MM.1S (cell line): ENCODE measurements around the gene RASL10A.

ENCODE experiments used
- DNase-seq: peaks from one replicate; pipeline ENCODE4 v3.0.0-alpha.2; 2015
- H2AFZ ChIP-seq: fragments of 300-600 bp; sonication (generic); 2 replicates; pipeline ENCODE4 v1.6.0; 2016; ENCODE audit warnings: antibody characterized with exemption, low read length
- H3F3A ChIP-seq: fragments of 300-600 bp; sonication (generic); 2 replicates; pipeline ENCODE4 v1.6.1; 2016; ENCODE audit warnings: mild to moderate bottlenecking, antibody characterized with exemption, low read length, moderate library complexity, mixed read lengths; ENCODE audit not compliant: insufficient read depth
- H3K27ac ChIP-seq: fragments of 300-600 bp; sonication (generic); 2 replicates; pipeline ENCODE4 v1.5.1; 2016; ENCODE audit warnings: mild to moderate bottlenecking, low read length
- H3K27me3 ChIP-seq: fragments of 300-600 bp; sonication (generic); replicated peaks from 2 replicates; pipeline ENCODE4 v1.6.0; 2016; ENCODE audit warnings: low read length; ENCODE audit not compliant: insufficient read depth
- H3K36me3 ChIP-seq: fragments of 300-600 bp; sonication (generic); replicated peaks from 2 replicates; pipeline ENCODE4 v1.6.1; 2016; ENCODE audit warnings: mild to moderate bottlenecking, low read length, mixed read lengths; ENCODE audit not compliant: insufficient read depth
- H3K4me1 ChIP-seq: fragments of 300-600 bp; sonication (generic); 2 replicates; pipeline ENCODE4 v1.6.1; 2016; ENCODE audit warnings: low read length, mixed read lengths
- H3K4me2 ChIP-seq: fragments of 300-600 bp; sonication (generic); 2 replicates; pipeline ENCODE4 v1.6.0; 2016; ENCODE audit warnings: low read depth, low read length
- H3K4me3 ChIP-seq: fragments of 300-600 bp; sonication (generic); 2 replicates; pipeline ENCODE4 v1.5.1; 2016; ENCODE audit warnings: low read length, mixed read lengths
- H3K79me2 ChIP-seq: fragments of 300-600 bp; sonication (generic); 2 replicates; pipeline ENCODE4 v1.6.1; 2016; ENCODE audit warnings: mixed run types, low read length, mixed read lengths
- H3K9ac ChIP-seq: fragments of 300-600 bp; sonication (generic); 2 replicates; pipeline ENCODE4 v1.6.1; 2016; ENCODE audit warnings: low read length, mixed read lengths
- H3K9me2 ChIP-seq: fragments of 300-600 bp; sonication (generic); replicated peaks from 2 replicates; pipeline ENCODE4 v1.6.1; 2016; ENCODE audit warnings: mild to moderate bottlenecking, low read length, mixed read lengths; ENCODE audit not compliant: insufficient read depth
- H3K9me3 ChIP-seq: fragments of 300-600 bp; sonication (generic); replicated peaks from 2 replicates; pipeline ENCODE4 v1.6.1; 2016; ENCODE audit warnings: mild to moderate bottlenecking, low read length, mixed read lengths; ENCODE audit not compliant: insufficient read depth
- H4K20me1 ChIP-seq: fragments of 300-600 bp; sonication (generic); 2 replicates; pipeline ENCODE4 v1.6.1; 2016; ENCODE audit warnings: mild to moderate bottlenecking, low read length, moderate library complexity, mixed read lengths; ENCODE audit not compliant: insufficient read depth
- CTCF ChIP-seq: fragments of 300-600 bp; sonication (generic); IDR thresholded peaks from 2 replicates; pipeline ENCODE4 v1.5.1; 2016; ENCODE audit warnings: antibody characterized with exemption, low read length, mixed read lengths
- EZH2 ChIP-seq: fragments of 300-600 bp; sonication (generic); optimal IDR thresholded peaks from 2 replicates; pipeline ENCODE3; 2017; ENCODE audit warnings: low read depth, mild to moderate bottlenecking, antibody characterized with exemption, low read length, mixed read lengths
- EZH2phosphoT487 ChIP-seq: fragments of 300-600 bp; sonication (generic); IDR thresholded peaks from 2 replicates; pipeline ENCODE4 v1.6.1; 2018; ENCODE audit warnings: antibody characterized with exemption, low read length

RASL10A gene

GRCh38 chr22:29327089-29327764 is 11.7 kb upstream of the RASL10A start:
- Histone ChIP-seq H2AFZ (no peak overlapping the region), H3K79me2 (no peaks in the 10 kb centered on the region), H3K27me3 (no peaks in the 10 kb centered on the region), H3K27ac (no peak overlapping the region), H3K4me2 (no peak overlapping the region), H3K9me2 (no peaks in the 10 kb centered on the region), H3K4me3 (no peak overlapping the region), H3K36me3 (no peaks in the 10 kb centered on the region), H4K20me1 (no peaks in the 10 kb centered on the region), H3F3A (no peaks in the 10 kb centered on the region), H3K9me3 (no peaks in the 10 kb centered on the region), H3K9ac (no peak overlapping the region), H3K4me1 (no peaks in the 10 kb centered on the region)
- no peak for DNase-seq
- TF ChIP-seq CTCF: no peak
- no peak for TF ChIP-seq EZH2phosphoT487
- TF ChIP-seq EZH2: no peak

- Histone ChIP-seq H3K4me3 (no peak overlapping the region), H3K9me3 (no peaks in the 10 kb centered on the region), H4K20me1 (no peaks in the 10 kb centered on the region), H2AFZ (no peak overlapping the region), H3K4me2 (no peak overlapping the region), H3F3A (no peaks in the 10 kb centered on the region), H3K79me2 (no peaks in the 10 kb centered on the region), H3K27ac (no peak overlapping the region), H3K9me2 (no peaks in the 10 kb centered on the region), H3K9ac (no peak overlapping the region), H3K27me3 (no peaks in the 10 kb centered on the region), H3K4me1 (no peaks in the 10 kb centered on the region), H3K36me3 (no peaks in the 10 kb centered on the region)
- DNase-seq: no peak
- TF ChIP-seq CTCF: no peak
- TF ChIP-seq EZH2: no peak
- no peak for TF ChIP-seq EZH2phosphoT487
Measured at GRCh38 chr22:29326481-29326880, 11.0 kb upstream of the RASL10A start.

GRCh38 chr22:29325785-29326315 is 10.4 kb upstream of the RASL10A start:
- H3K9me3 ChIP-seq: no peaks in the 10 kb centered on the region
- no peaks in the 10 kb centered on the region for H3K27me3 ChIP-seq
- no peak for TF ChIP-seq CTCF
- no peak for TF ChIP-seq EZH2phosphoT487
- no peak for TF ChIP-seq EZH2
- no peak overlapping the region for H3K4me2 ChIP-seq
- no peaks in the 10 kb centered on the region for H4K20me1 ChIP-seq
- H3K9me2 ChIP-seq: no peaks in the 10 kb centered on the region
- no peaks in the 10 kb centered on the region for H3F3A ChIP-seq
- H3K27ac ChIP-seq: no peak overlapping the region
- no peaks in the 10 kb centered on the region for H3K79me2 ChIP-seq
- H3K9ac ChIP-seq: no peak overlapping the region
- H3K36me3 ChIP-seq: no peaks in the 10 kb centered on the region
- H3K4me3 ChIP-seq: no peak overlapping the region
- H3K4me1 ChIP-seq: no peaks in the 10 kb centered on the region
- no peak overlapping the region for H2AFZ ChIP-seq
- DNase-seq: no peak
